Muscle layer of colon (tissue), 2 donors: Measurements from ENCODE around the gene GDPD5.

ENCODE experiments used
- H3K27ac ChIP-seq: one replicate; pipeline ENCODE4 v1.7.0; 2013; ENCODE audit warnings: low read depth, mild to moderate bottlenecking, low read length, moderate library complexity
- H3K27me3 ChIP-seq, 2 donors: one replicate each; pipeline ENCODE4 v1.7.0; 2013; ENCODE audit warnings: low read length in 2 of 2, mild to moderate bottlenecking in 2 of 2; ENCODE audit not compliant: insufficient read depth in 2 of 2, control insufficient read depth in 1 of 2
- H3K36me3 ChIP-seq: one replicate; pipeline ENCODE4 v1.7.0; 2013; ENCODE audit warnings: mild to moderate bottlenecking, low read length; ENCODE audit not compliant: insufficient read depth
- H3K4me1 ChIP-seq: one replicate; pipeline ENCODE4 v1.7.0; 2013; ENCODE audit warnings: mild to moderate bottlenecking, low read length; ENCODE audit not compliant: insufficient read depth
- H3K4me3 ChIP-seq, 2 donors: one replicate each; pipeline ENCODE4 v1.7.0; 2013; ENCODE audit warnings: low read length in 2 of 2, low read depth in 1 of 2, mild to moderate bottlenecking in 1 of 2, moderate library complexity in 1 of 2
- H3K9ac ChIP-seq: one replicate; pipeline ENCODE4 v1.7.0; 2013; ENCODE audit warnings: low read length
- H3K9me3 ChIP-seq: one replicate; pipeline ENCODE4 v1.7.0; 2013; ENCODE audit warnings: mild to moderate bottlenecking, low read length
- donor health status: abdominal sarcoma.
- donor health status: Adenocarcinoma of cecum.

The GDPD5 gene

GRCh38 chr11:75387736-75388294 lies 137.9 kb downstream of the GDPD5 start:
- Histone ChIP-seq H3K4me1 (peaks cover 6% of the 10 kb centered on the region), H3K9me3 (no peaks in the 10 kb centered on the region), H3K27me3 (no peaks in the 10 kb centered on the region), H3K4me3 (no peak overlapping the region), H3K27ac (no peak overlapping the region), H3K36me3 (no peaks in the 10 kb centered on the region), H3K9ac (no peak overlapping the region)

- Histone ChIP-seq H3K27ac (no peak overlapping the region), H3K4me3 (no peak overlapping the region), H3K36me3 (no peaks in the 10 kb centered on the region), H3K4me1 (peaks cover 6% of the 10 kb centered on the region), H3K9me3 (no peaks in the 10 kb centered on the region), H3K27me3 (no peaks in the 10 kb centered on the region), H3K9ac (no peak overlapping the region)
These were observed 138.7 kb downstream of the GDPD5 start for GRCh38 chr11:75386942-75387630.
